ENCODE data around the gene TNXB. TPM values are rescaled to one million over a fixed set of nuclear protein-coding genes. Genes with fewer than 3 reads are reported as not detected.

The TNXB gene
- total RNA-seq, 1 donor from 2014 or later = 59.9 TPM

Other genes with a start within 250 kb of the TNXB start
- 19.4 TPM for gene NEU1, start 246.5 kb downstream of the TNXB start, total RNA-seq
- gene SLC44A4, start 230.3 kb downstream of the TNXB start, total RNA-seq = not detected
- gene EHMT2, start 211.6 kb downstream of the TNXB start, total RNA-seq = 14.5 TPM
- 5.2 TPM for gene ZBTB12, start 207.3 kb downstream of the TNXB start, total RNA-seq
- gene C2, start 181.6 kb downstream of the TNXB start, total RNA-seq = 5.1 TPM
- 5.0 TPM for gene CFB, start 163.2 kb downstream of the TNXB start, total RNA-seq
- gene NELFE, start 150.4 kb downstream of the TNXB start, total RNA-seq = 46.7 TPM
- gene SKIC2, start 150.2 kb downstream of the TNXB start, total RNA-seq = 33.2 TPM
- 14.0 TPM for gene DXO, start 137.2 kb downstream of the TNXB start, total RNA-seq
- 131 TPM for gene C4A, start 127.3 kb downstream of the TNXB start, total RNA-seq
- gene C4B, start 94.5 kb downstream of the TNXB start, total RNA-seq = 92.4 TPM
- 2.0 TPM for gene CYP21A2, start 70.9 kb downstream of the TNXB start, total RNA-seq
- gene ATF6B, start 18.9 kb upstream of the TNXB start, total RNA-seq = 40.8 TPM
- 1.9 TPM for gene FKBPL, start 20.9 kb upstream of the TNXB start, total RNA-seq
- 0.83 TPM for gene PRRT1, start 42.6 kb upstream of the TNXB start, total RNA-seq
- gene PPT2, start 44.8 kb upstream of the TNXB start, total RNA-seq = 15.6 TPM
- 5.1 TPM for gene EGFL8, start 55.3 kb upstream of the TNXB start, total RNA-seq
- gene AGPAT1, start 66.7 kb upstream of the TNXB start, total RNA-seq = 47.2 TPM
- 60.7 TPM for gene RNF5, start 69.1 kb upstream of the TNXB start, total RNA-seq
- 3.5 TPM for gene AGER, start 74.9 kb upstream of the TNXB start, total RNA-seq
- 46.9 TPM for gene PBX2, start 80.9 kb upstream of the TNXB start, total RNA-seq
- gene GPSM3, start 83.3 kb upstream of the TNXB start, total RNA-seq = 6.9 TPM
- 31.2 TPM for gene NOTCH4, start 114.7 kb upstream of the TNXB start, total RNA-seq

Measured in cardiac septum (tissue), 1 donor.